NCI-H345 treated with DMSO at 0.1 percent for 48 hours (cell line): Measurements from ENCODE around the gene PTPRA.
"Not testable (repeated sequence)": the region's sequence is repeated elsewhere in the genome, so short reads cannot be mapped to it uniquely, and the experiment has no call there.

Experiments used
- DNase-seq: peaks from one replicate; lab custom pipeline; 2025; ENCODE audit not compliant: unreplicated experiment; lab: John Stamatoyannopoulos, UW

PTPRA gene

GRCh38 chr20:2888224-2888955 is 15.1 kb downstream of the PTPRA start:
- DNase-seq = no peak

- no peak for DNase-seq
Observed at GRCh38 chr20:2889209-2889608, 15.9 kb downstream of the PTPRA start.

GRCh38 chr20:2889797-2890196 is 16.5 kb downstream of the PTPRA start:
- DNase-seq = no peak

- DNase-seq = no peak
Observed at GRCh38 chr20:2890742-2891141, 17.5 kb downstream of the PTPRA start.

- DNase-seq = no peak
Observed at GRCh38 chr20:2891343-2891742, 18.1 kb downstream of the PTPRA start.

- no peak for DNase-seq
Observed at GRCh38 chr20:2892376-2892775, 19.1 kb downstream of the PTPRA start.

GRCh38 chr20:2894221-2894620 is 20.9 kb downstream of the PTPRA start:
- no peak for DNase-seq

- DNase-seq = not testable (repeated sequence)
Observed at GRCh38 chr20:2895154-2895553, 21.9 kb downstream of the PTPRA start.

GRCh38 chr20:2899243-2899642 is 26.0 kb downstream of the PTPRA start:
- DNase-seq = no peak

GRCh38 chr20:2900845-2901592 is 27.7 kb downstream of the PTPRA start:
- DNase-seq = no peak

- no peak for DNase-seq
Observed at GRCh38 chr20:2902291-2902690, 29.0 kb downstream of the PTPRA start.

GRCh38 chr20:2902818-2903217 is 29.5 kb downstream of the PTPRA start:
- DNase-seq = no peak

- no peak for DNase-seq
Observed at GRCh38 chr20:2903686-2904085, 30.4 kb downstream of the PTPRA start.

- DNase-seq = no peak
Observed at GRCh38 chr20:2907519-2907918, 34.2 kb downstream of the PTPRA start.

GRCh38 chr20:2909953-2910352 is 36.7 kb downstream of the PTPRA start:
- DNase-seq = no peak

GRCh38 chr20:2911200-2911599 is 37.9 kb downstream of the PTPRA start:
- DNase-seq = no peak

GRCh38 chr20:2914160-2914559 is 40.9 kb downstream of the PTPRA start:
- no peak for DNase-seq

GRCh38 chr20:2917266-2917665 is 44.0 kb downstream of the PTPRA start:
- no peak for DNase-seq

- DNase-seq = no peak
Observed at GRCh38 chr20:2918096-2919049, 45.1 kb downstream of the PTPRA start.

- DNase-seq = no peak
Observed at GRCh38 chr20:2919518-2920245, 46.4 kb downstream of the PTPRA start.

GRCh38 chr20:2920473-2920872 is 47.2 kb downstream of the PTPRA start:
- no peak for DNase-seq
